Ovary (tissue), 3 donors: ENCODE data around the gene NMD3.

Source experiments
- CTCF ChIP-seq, 3 donors: fragments of 450-650 bp in 2 of 3; fragments of 200-600 bp in 1 of 3; IDR thresholded peaks; one replicate each; pipeline versions ENCODE4 v1.5.1 to v1.8.0; 2016 to 2022; ENCODE audit warnings: antibody characterized with exemption in 3 of 3, mild to moderate bottlenecking in 1 of 3
- EP300 ChIP-seq: sonication (generic); formaldehyde crosslinking; IDR thresholded peaks from one replicate; pipeline ENCODE4 v1.6.1; 2017; ENCODE audit warnings: antibody characterized with exemption
- POLR2A ChIP-seq: fragments of 450-650 bp; IDR thresholded peaks from one replicate; pipeline ENCODE4 v1.6.1; 2017; ENCODE audit warnings: antibody characterized with exemption, mild to moderate bottlenecking, moderate library complexity
- donor health status: DM: no; HTN: no; CAD: no.

- TF ChIP-seq CTCF (IDR thresholded peaks at IDR 0.05) (no peak), POLR2A (no peak), EP300 (no peak)
These were observed 32.6 kb downstream of the NMD3 start for GRCh38 chr3:161253711-161254110.
